IPS-11a (cell line): Measurements from ENCODE around the gene TSPEAR.

Experiments used
- H3K4me3 ChIP-seq: one replicate; pipeline ENCODE4 v1.5.1; 2013; ENCODE audit warnings: low read depth, low read length, control low read depth

TSPEAR gene

GRCh38 chr21:44478124-44478800 is 233.1 kb downstream of the TSPEAR start:
- H3K4me3 ChIP-seq = no peak overlapping the region

- H3K4me3 ChIP-seq = no peak overlapping the region
Observed at GRCh38 chr21:44477712-44478111, 233.7 kb downstream of the TSPEAR start.

- no peak overlapping the region for H3K4me3 ChIP-seq
Observed at GRCh38 chr21:44477131-44477530, 234.2 kb downstream of the TSPEAR start.

- no peak overlapping the region for H3K4me3 ChIP-seq
Observed at GRCh38 chr21:44475266-44475845, 236.0 kb downstream of the TSPEAR start.

GRCh38 chr21:44473915-44474555 is 237.3 kb downstream of the TSPEAR start:
- no peak overlapping the region for H3K4me3 ChIP-seq

DNA sequence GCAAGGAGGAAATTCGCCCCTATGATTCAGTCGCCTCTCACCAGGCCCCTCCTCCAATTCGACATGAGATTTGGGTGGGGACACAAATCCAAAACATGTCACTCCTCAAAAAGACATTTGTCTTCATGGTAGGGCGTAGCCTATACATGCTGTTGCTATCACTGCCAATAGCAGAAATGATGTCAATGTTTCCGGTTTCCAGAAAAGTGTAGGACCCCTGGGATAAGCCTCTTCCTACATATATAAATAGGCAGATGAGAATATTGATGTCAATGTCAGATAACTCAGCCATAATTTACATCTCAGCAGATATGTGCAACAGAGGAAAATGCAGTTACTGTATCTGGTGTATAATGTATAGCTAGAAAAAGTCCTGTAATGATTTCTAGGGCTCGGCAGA is 239.4 kb downstream of the TSPEAR start:
- H3K4me3 ChIP-seq = no peak overlapping the region

GRCh38 chr21:44471341-44471740 is 240.0 kb downstream of the TSPEAR start:
- no peak overlapping the region for H3K4me3 ChIP-seq

DNA sequence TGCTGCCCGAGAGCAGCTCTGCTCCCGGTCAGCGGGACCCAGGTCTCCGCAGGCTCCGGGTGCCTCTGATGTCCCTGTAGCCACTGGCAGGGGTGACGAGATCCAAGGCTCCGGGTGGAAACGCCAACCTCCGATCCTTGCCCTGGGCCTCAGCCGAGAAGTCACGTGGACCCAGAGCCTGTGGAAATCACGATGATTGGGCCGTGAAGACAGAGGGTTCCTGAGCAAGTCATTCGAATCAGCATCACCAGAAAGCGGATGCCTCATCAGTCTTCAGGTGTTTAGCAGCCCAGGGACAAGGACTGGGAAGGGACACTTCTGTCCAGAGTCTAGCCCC is 243.5 kb downstream of the TSPEAR start:
- H3K4me3 ChIP-seq = no peak overlapping the region

- no peak overlapping the region for H3K4me3 ChIP-seq
Observed at GRCh38 chr21:44466996-44467858, 244.1 kb downstream of the TSPEAR start.

DNA sequence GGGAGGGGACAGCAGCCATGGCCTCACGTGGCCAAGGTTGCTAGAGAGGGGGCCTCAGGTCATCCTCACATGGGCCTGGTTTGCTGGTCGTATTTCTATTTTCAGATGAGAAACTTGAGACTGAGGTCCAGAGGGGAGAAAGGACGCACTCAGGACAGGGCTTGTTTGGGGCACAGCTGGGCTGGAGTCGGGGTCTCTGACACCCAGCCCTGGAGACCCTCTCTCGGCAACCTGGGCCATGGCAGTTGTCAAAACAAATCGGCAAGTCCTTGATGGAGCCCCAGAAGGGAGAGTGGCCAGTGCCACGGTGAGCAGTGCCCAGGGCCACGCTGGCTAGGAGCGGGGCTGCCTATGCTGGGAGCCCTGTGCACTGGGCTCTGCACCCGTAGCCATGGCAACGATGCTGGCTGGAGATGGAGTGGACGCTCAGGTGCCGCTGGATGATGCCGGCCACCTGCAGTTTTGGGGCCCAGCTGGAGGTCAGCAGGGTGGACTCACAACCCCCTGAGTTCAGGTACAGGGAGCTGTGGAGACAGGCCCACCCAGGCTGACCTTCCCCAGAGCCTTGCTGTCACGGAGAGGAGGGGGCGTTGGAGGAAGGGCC is 244.9 kb downstream of the TSPEAR start:
- H3K4me3 ChIP-seq = no peak overlapping the region

DNA sequence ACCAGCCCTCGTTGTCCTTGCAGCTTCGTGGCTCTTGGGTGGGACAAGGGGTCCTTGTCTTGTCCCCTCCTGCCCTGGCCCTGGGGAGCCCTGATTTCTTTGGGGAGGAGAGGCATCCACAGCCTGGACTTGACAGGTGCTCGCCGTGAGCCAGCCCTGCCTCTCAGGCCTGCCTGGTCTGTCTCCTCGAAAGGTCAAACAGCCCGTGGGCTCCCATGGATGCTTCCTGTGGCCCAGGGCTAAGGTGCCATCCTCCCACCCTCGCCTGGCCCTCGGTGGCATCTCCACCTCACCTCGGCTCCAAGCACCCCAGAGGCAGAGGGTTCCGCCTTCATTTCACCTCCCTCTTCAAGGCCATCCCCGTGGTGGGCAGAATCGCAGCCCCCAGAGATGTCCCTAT is 247.0 kb downstream of the TSPEAR start:
- no peak overlapping the region for H3K4me3 ChIP-seq

DNA sequence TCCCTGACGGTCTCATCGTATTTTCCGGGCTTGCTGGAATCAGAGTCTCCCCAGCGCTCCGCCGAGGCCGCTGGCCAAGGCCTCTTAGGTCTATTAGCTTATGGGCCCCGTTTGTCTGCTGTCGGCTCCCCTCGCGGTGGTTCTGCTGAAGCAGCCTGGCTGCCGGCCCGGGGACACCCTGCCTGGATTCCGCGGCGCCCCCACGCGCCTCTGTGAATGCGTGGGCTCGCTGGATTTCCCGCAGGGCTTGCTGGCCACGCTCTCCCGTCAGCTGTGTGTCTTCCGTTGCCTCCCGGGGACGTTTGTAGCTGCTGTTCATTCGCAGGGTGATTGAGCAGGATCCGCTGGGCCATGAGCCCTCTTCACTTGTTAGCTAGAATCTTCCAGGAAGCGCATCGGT is 247.6 kb downstream of the TSPEAR start:
- no peak overlapping the region for H3K4me3 ChIP-seq

DNA sequence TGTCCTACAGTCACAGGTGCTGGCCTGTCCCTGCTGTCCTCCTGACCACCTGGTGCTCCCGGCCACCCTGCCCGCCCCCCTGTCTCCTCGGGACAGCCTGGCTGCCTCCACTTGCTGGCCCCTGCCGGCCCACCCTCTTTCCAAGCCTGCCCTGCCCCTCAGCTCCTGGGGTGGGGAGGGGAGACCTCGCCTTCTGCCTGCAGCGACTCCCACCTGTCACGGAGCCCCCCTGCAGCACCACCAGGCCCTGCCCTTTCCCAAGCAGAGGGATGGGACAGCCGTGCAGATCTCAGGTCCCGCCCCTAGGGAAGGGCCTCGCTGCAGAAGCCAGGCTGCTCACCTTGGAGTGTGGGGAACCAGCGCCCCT is 248.6 kb downstream of the TSPEAR start:
- no peak overlapping the region for H3K4me3 ChIP-seq

DNA sequence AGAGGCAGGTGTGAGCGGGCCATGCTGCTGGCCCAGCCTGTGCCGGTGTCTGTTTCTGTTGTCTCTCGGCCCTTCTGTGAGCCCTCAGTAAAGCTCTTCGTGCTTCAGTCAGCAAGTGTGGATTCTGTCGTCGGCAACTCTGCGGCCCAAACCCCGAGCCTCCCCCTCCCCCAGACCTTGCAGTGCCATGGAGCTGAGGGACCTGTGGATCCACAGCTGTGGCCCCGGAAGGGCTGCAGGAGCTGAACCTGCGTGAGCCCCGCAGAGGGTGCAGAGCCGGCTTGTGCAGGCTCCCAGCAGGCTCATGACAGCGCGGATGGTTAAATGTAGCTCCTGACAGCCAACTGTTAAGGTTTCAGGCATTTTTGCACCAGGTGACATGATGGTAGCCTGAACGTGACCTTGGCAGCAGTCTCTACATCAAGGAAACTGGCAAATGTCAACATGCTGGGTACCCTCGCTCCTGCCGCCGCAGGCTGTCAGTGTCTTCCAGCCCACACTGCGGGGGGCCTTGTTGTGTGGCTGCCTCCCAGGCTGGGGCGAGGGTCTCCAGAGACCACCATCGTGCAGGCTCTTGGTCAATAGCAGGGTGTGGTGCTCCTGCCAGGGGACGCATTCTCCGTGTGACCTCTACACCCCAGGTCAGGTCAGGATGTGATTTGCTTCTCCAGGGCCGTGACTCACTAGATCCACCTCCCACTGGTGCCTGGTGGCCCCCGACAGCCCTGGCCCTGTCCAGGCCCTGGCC is 249.1 kb downstream of the TSPEAR start:
- no peak overlapping the region for H3K4me3 ChIP-seq

DNA sequence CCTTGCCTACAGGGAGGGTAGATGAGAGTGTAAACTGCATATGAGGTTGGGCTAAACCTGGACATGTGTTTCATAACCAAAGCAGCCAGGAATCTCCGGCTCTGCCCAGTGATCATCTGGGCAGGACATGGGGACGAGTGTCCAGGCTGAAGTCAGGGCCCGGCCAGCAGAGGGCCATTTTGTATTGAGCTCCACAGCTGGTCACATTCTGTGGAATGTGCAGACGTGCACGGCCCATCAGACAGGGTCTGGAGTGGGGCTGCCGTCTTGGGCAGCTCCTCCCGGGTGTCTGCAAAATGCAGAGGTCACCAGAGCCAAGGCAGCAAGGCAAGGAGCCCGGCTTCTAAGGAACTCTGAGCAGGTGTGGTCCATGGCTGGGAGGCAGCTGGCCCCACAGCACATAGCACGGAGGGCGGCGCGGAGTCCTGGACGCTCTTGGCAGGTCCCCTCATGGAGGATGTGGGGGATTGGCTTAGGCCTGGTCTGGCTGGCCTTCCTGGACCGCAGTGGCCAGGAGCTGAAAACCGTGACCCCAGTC is 249.8 kb downstream of the TSPEAR start:
- H3K4me3 ChIP-seq = no peak overlapping the region

DNA sequence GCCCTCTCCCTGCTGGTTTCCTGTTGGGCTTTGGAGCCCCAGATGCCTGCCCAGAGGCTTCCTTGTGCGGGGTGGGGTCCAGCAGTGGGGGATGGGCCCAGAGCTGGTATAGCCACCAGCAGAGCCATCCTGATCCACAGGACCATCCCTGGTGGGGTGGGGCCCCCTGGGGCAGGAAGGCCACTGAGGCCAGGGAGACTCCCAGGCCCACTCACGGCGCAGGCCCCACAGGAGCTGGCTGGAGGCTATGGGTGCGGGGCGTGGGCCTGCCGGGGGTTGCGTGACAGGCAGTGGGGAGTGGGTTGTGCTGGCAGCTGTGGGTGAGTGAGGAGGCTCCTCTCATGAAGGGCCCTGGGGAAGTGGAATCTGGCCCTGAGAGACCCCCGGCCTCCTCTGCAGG is 250.4 kb downstream of the TSPEAR start:
- H3K4me3 ChIP-seq = no peak overlapping the region

GRCh38 chr21:44460441-44460755 is 251.0 kb downstream of the TSPEAR start:
- no peak overlapping the region for H3K4me3 ChIP-seq

GRCh38 chr21:44459712-44460440 is 251.5 kb downstream of the TSPEAR start:
- H3K4me3 ChIP-seq = no peak overlapping the region

DNA sequence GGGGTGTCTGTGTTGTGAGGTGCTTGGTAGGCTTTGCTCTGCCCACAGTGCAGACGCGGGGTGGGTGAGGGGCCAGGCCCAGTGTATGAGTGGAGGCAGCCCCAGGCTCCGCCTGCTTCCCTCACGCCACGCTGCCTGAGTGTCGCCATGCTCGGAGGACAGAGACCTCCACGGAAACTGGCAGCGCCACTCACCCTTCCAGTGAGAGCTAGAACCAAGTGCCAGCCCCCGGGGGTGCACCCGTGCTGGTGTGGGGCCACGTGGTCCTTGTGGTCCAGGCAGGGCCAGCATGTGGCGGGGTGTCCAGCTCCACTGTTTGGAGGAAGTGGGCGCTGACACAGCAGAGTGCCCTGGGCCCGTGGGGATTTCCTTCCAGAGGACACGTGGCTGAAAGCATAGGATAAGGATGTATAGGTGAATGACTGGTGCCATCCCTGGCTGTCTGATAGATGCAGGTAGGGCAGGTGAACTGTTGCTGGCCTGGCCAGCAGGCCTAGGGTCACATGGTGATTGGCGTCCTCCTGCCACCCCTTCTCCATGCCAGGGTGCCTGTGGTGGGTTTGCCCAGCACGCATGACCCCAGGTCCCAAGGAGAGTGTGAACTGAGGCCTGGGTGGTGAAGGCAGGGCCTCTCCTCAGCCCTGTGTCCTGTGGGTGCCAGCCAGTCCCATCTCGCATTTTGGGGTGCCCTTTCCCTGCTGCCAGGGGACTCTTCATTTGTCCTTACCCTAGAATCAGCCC is 252.2 kb downstream of the TSPEAR start:
- no peak overlapping the region for H3K4me3 ChIP-seq
